ENCODE results near the gene FAM228A. TPM values are rescaled to one million over a fixed set of nuclear protein-coding genes. Genes with fewer than 3 reads are reported as not detected.

Gene FAM228A
- total RNA-seq, 1 donor from 2014 or later, result not detected

DNA sequence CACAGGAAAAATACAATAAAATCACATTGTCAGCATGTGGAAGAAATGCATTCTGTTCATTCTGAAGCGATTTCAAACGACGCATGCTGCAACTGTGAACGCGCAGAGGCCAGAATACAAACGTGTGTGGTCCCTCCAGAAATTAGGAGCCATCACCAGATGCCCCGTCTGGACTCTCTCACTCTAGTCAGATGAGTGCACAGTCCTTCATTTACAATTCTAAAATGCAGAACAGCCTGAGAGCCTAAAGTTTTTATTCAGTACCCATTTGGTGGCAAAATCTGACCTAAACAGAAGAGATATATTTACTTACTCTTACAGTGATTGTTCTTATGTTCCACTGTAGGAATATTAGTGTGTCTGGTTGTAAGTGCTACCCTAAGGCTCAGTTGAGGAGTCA is 36.6 kb downstream of the FAM228A start:
- no peaks in the 10 kb centered on the region for H3K36me3 ChIP-seq
- no peaks in the 10 kb centered on the region for H3F3A ChIP-seq (ENCODE audit: low read depth)
- no peak overlapping the region for H3K27ac Mint-ChIP-seq
- no peak overlapping the region for H3K4me3 Mint-ChIP-seq
- peaks cover 2% of the 10 kb centered on the region for H3K27me3 Mint-ChIP-seq (ENCODE audit: insufficient read depth, low read depth)
- no peak overlapping the region for H3K4me3 ChIP-seq
- peaks cover 6% of the 10 kb centered on the region for H3K4me1 Mint-ChIP-seq
- no peak overlapping the region for H3K4me2 ChIP-seq
- H4K20me1 ChIP-seq (ENCODE audit: low read depth), result no peaks in the 10 kb centered on the region
- no peaks in the 10 kb centered on the region for H3K79me2 ChIP-seq (ENCODE audit: low read depth)
- H3K4me1 ChIP-seq, result no peaks in the 10 kb centered on the region
- no peaks in the 10 kb centered on the region for H3K9me3 ChIP-seq (ENCODE audit: low read depth)
- no peak overlapping the region for H2AFZ ChIP-seq (replicated peaks)
- H3K9ac ChIP-seq, result no peak overlapping the region
- peaks cover 8% of the 10 kb centered on the region for H3K36me3 Mint-ChIP-seq
- H3K27ac ChIP-seq, result no peak overlapping the region
- DNase-seq (ENCODE audit: low spot score), result no peak
- H3K27me3 ChIP-seq, result no peaks in the 10 kb centered on the region
- TF ChIP-seq EZH2phosphoT487 (IDR thresholded peaks at IDR 0.05) (no peak), CTCF (IDR thresholded peaks at IDR 0.05) (no peak), EZH2 (IDR thresholded peaks at IDR 0.05) (no peak)
- H3K9me3 Mint-ChIP-seq, result no peaks in the 10 kb centered on the region

DNA sequence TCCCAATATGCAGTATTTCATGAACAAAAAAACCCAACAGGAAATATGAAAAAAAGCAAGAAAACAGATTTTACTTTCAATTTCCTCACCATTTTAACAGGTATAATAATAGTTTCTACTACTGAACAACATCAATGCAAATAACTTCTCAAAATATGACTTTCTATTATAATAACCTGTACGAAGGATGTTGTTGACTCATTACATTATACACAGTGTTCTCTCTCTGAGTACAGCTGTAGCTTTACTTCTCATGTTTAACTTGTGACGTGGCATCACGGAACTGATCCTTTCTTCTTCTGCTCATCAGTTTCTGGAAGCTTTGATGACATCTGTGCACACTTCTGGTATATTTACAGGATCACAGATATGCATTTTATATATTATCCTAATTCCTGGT is 40.0 kb downstream of the FAM228A start:
- no peak for TF ChIP-seq EZH2 (IDR thresholded peaks at IDR 0.05)
- no peak for TF ChIP-seq CTCF (IDR thresholded peaks at IDR 0.05)
- TF ChIP-seq EZH2phosphoT487 (IDR thresholded peaks at IDR 0.05), result no peak
- no peaks in the 10 kb centered on the region for H3F3A ChIP-seq (ENCODE audit: low read depth)
- H3K4me1 Mint-ChIP-seq, result peaks cover 2% of the 10 kb centered on the region
- no peaks in the 10 kb centered on the region for H4K20me1 ChIP-seq (ENCODE audit: low read depth)
- no peaks in the 10 kb centered on the region for H3K9me3 Mint-ChIP-seq
- no peak overlapping the region for H2AFZ ChIP-seq (replicated peaks)
- DNase-seq (ENCODE audit: low spot score), result no peak
- no peak overlapping the region for H3K4me2 ChIP-seq
- peaks cover 3% of the 10 kb centered on the region for H3K36me3 Mint-ChIP-seq
- H3K4me1 ChIP-seq, result no peaks in the 10 kb centered on the region
- H3K9me3 ChIP-seq (ENCODE audit: low read depth), result no peaks in the 10 kb centered on the region
- H3K9ac ChIP-seq, result no peak overlapping the region
- peaks cover 2% of the 10 kb centered on the region for H3K27me3 Mint-ChIP-seq (ENCODE audit: insufficient read depth, low read depth)
- H3K79me2 ChIP-seq (ENCODE audit: low read depth), result no peaks in the 10 kb centered on the region
- H3K4me3 ChIP-seq, result no peak overlapping the region
- no peak overlapping the region for H3K4me3 Mint-ChIP-seq
- H3K27ac ChIP-seq, result no peak overlapping the region
- H3K36me3 ChIP-seq, result no peaks in the 10 kb centered on the region
- no peak overlapping the region for H3K27ac Mint-ChIP-seq
- no peaks in the 10 kb centered on the region for H3K27me3 ChIP-seq

DNA sequence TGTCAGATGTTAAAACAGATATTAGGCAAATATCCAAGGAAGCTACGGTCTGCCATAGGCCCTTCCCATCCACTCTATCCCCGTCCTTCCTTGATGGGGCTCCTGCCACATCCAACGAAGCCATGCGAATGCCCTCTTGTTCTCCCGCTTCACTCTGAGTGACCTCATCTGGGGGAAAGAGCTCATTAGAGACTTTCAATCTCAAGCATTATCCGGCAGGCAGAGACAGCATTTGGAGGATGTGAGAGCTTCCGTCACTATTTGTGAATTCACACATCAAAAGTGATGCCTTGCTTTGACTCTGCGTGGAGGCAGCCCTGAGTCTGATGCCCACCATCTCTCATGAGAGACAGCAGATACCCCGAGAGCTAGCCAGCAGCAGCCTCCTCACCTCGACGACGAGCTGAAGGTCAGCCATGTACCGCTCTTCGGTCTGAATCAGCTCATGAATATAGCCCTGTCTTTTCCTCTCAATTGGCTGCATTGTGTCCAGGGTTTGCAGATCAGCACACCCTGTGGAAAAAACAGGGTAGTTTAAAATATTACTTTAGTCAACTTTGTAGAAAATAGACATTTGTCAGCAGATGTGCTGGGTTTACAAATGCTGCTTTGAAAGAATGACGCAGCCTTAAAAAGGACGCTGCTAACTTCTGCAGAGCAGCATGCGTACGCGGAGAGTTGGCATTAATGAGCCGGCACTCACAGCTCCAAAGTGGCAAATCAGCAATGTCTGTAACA is 45.9 kb downstream of the FAM228A start:
- no peak for DNase-seq (ENCODE audit: low spot score)
- peaks cover 4% of the 10 kb centered on the region for H3K27me3 Mint-ChIP-seq (ENCODE audit: insufficient read depth, low read depth)
- no peaks in the 10 kb centered on the region for H3K9me3 Mint-ChIP-seq
- H2AFZ ChIP-seq (replicated peaks), result no peak overlapping the region
- H3K4me3 Mint-ChIP-seq, result no peak overlapping the region
- TF ChIP-seq EZH2phosphoT487 (IDR thresholded peaks at IDR 0.05), result no peak
- TF ChIP-seq CTCF (IDR thresholded peaks at IDR 0.05), result no peak
- no peak for TF ChIP-seq EZH2 (IDR thresholded peaks at IDR 0.05)
- H3K4me1 ChIP-seq, result no peaks in the 10 kb centered on the region
- no peak overlapping the region for H3K4me3 ChIP-seq
- peaks cover 17% of the 10 kb centered on the region for H3K4me1 Mint-ChIP-seq
- H4K20me1 ChIP-seq (ENCODE audit: low read depth), result no peaks in the 10 kb centered on the region
- no peaks in the 10 kb centered on the region for H3K79me2 ChIP-seq (ENCODE audit: low read depth)
- no peaks in the 10 kb centered on the region for H3K27me3 ChIP-seq
- no peaks in the 10 kb centered on the region for H3F3A ChIP-seq (ENCODE audit: low read depth)
- H3K27ac ChIP-seq, result no peak overlapping the region
- H3K9me3 ChIP-seq (ENCODE audit: low read depth), result no peaks in the 10 kb centered on the region
- no peak overlapping the region for H3K9ac ChIP-seq
- peaks cover 3% of the 10 kb centered on the region for H3K36me3 Mint-ChIP-seq
- H3K27ac Mint-ChIP-seq, result peak overlapping the region; percentile 74
- no peaks in the 10 kb centered on the region for H3K36me3 ChIP-seq
- H3K4me2 ChIP-seq, result no peak overlapping the region
